Measurements from ENCODE around the gene ZNF18.

GRCh38 chr17:11948789-11949188 lies 48.5 kb downstream of the ZNF18 start:
- TF ChIP-seq, protein P1, sequence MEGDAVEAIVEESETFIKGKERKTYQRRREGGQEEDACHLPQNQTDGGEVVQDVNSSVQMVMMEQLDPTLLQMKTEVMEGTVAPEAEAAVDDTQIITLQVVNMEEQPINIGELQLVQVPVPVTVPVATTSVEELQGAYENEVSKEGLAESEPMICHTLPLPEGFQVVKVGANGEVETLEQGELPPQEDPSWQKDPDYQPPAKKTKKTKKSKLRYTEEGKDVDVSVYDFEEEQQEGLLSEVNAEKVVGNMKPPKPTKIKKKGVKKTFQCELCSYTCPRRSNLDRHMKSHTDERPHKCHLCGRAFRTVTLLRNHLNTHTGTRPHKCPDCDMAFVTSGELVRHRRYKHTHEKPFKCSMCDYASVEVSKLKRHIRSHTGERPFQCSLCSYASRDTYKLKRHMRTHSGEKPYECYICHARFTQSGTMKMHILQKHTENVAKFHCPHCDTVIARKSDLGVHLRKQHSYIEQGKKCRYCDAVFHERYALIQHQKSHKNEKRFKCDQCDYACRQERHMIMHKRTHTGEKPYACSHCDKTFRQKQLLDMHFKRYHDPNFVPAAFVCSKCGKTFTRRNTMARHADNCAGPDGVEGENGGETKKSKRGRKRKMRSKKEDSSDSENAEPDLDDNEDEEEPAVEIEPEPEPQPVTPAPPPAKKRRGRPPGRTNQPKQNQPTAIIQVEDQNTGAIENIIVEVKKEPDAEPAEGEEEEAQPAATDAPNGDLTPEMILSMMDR (IDR thresholded peaks at IDR 0.05), result no peak
- TF ChIP-seq POLR2A (IDR thresholded peaks at IDR 0.05), result no peak

All from transverse colon (tissue), 3 donors.